ENCODE measurements around the gene THRAP3.
A peak's percentile ranks its signal among the peaks of the same experiment; 100 is the strongest.
"Not testable (repeated sequence)": the region's sequence is repeated elsewhere in the genome, so short reads cannot be mapped to it uniquely, and the experiment has no call there.

The THRAP3 gene

DNA sequence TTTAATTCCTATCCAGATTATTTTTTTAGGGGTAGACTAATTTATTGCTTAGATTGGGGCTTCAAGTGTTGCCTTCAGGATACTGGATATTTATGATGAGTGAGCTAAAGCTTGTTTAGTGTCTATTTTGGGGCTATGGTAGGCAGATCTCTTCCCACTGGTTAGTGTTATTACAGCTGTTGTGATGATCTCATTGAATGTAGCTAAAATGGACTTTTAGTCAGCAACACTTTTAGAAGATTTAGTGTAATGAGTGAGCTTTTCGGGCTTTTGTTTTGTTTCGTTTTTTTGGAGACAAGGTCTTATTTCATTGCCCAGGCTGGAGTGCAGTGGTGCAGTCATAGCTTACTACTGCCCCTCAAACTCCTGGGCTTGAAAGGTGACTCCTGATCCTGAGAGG, 14.2 kb downstream of the THRAP3 start:
- no peak overlapping the region for H3K4me3 ChIP-seq (ENCODE audit: low read depth, low read length)
- TF ChIP-seq, protein P1, sequence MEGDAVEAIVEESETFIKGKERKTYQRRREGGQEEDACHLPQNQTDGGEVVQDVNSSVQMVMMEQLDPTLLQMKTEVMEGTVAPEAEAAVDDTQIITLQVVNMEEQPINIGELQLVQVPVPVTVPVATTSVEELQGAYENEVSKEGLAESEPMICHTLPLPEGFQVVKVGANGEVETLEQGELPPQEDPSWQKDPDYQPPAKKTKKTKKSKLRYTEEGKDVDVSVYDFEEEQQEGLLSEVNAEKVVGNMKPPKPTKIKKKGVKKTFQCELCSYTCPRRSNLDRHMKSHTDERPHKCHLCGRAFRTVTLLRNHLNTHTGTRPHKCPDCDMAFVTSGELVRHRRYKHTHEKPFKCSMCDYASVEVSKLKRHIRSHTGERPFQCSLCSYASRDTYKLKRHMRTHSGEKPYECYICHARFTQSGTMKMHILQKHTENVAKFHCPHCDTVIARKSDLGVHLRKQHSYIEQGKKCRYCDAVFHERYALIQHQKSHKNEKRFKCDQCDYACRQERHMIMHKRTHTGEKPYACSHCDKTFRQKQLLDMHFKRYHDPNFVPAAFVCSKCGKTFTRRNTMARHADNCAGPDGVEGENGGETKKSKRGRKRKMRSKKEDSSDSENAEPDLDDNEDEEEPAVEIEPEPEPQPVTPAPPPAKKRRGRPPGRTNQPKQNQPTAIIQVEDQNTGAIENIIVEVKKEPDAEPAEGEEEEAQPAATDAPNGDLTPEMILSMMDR (IDR thresholded peaks at IDR 0.05; ENCODE audit: control insufficient read depth, extremely low read depth, insufficient read depth), result no peak
- DNase-seq (ENCODE audit: low read depth), result no peak

DNA sequence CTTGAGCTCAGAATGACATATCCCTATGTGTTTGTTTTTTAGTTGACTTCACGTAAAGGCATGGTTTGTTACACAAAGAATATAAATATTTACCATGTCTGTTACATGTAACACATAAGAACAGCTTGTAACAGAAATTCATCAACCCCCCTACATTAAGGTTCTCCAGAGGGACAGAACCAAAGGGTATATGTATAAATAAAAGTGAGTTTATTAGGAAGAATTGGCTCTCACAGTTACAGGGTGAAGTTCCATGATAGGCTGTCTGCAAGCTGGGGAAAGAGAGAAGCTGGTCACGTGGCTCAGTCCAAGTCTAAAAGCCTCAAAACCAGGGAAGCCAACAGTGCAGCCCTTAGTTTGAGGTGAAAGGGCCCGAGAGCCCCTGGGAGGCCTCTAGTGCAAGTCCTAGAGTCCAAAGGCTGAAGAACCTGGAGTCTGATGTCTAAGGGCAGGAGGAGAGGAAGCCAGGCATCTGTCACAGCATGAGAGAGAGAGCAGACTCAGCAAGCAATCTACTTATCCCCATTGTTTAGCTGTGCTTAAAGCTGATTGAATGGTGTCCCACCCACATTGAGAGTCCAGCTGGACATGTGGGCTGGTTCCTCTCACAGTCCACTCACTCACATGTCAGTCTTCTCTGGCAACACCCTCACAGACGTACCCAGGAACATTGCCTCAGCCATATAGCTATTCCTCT, 15.8 kb downstream of the THRAP3 start:
- DNase-seq (ENCODE audit: low read depth), result peak; percentile 98
- peak overlapping the region; percentile 21; the same call in 1 of the 2 replicates for H3K4me3 ChIP-seq (ENCODE audit: low read depth, low read length)
- TF ChIP-seq, protein P1 (IDR thresholded peaks at IDR 0.05; ENCODE audit: control insufficient read depth, extremely low read depth, insufficient read depth), result no peak

DNA sequence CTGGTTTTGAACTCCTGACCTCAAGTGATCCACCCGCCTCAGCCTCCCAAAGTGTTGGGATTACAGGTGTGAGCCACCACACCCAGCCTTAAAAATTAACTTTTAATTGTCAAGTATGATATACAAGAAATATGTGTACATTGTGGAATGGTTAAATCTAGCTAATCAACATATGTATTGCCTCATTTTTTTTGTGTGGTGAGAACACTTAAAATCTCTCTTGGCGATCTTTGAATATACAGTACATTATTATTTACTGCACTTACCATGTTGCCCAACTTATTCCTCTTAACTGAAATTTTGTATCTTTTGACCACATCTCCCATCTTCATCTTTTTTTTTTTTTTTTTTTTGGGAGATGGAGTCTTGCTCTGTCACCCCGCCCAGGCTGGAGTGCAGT, 23.3 kb downstream of the THRAP3 start:
- TF ChIP-seq, protein P1 (IDR thresholded peaks at IDR 0.05; ENCODE audit: control insufficient read depth, extremely low read depth, insufficient read depth), result no peak
- DNase-seq (ENCODE audit: low read depth), result no peak
- no peak overlapping the region for H3K4me3 ChIP-seq (ENCODE audit: low read depth, low read length)

DNA sequence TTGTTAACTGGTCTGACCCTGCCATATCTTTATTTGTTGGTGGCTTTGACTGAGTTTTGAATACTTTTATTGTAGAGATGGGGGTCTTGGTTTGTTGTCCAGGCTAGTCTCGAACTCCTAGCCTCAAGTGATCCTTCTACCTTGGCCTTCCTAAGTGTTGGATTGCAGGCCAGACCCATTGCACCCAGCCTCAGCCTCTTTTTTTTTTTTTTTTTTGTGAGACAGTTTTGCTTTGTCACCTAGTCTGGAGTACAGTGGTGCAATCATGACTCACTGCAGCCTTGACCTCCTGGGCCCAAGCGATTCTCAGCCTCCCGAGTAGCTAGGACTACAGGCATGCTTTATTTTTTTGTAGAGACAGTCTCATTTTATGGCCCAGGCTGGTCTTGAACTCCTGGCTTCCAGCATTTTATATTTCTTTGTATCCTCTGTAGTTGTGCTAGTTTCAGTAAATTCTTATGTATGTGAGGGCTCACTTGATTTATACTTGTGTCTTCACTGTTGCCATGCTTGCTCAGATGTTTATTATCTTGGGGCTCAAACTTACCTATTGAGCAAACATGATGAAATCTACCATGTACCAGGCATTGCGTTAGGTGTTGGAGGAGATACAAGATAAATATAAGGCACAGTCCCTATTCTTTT, 24.1 kb downstream of the THRAP3 start:
- peak; percentile 88 for DNase-seq (ENCODE audit: low read depth)
- TF ChIP-seq, protein P1 (IDR thresholded peaks at IDR 0.05; ENCODE audit: control insufficient read depth, extremely low read depth, insufficient read depth), result no peak
- H3K4me3 ChIP-seq (ENCODE audit: low read depth, low read length), result no peak overlapping the region

DNA sequence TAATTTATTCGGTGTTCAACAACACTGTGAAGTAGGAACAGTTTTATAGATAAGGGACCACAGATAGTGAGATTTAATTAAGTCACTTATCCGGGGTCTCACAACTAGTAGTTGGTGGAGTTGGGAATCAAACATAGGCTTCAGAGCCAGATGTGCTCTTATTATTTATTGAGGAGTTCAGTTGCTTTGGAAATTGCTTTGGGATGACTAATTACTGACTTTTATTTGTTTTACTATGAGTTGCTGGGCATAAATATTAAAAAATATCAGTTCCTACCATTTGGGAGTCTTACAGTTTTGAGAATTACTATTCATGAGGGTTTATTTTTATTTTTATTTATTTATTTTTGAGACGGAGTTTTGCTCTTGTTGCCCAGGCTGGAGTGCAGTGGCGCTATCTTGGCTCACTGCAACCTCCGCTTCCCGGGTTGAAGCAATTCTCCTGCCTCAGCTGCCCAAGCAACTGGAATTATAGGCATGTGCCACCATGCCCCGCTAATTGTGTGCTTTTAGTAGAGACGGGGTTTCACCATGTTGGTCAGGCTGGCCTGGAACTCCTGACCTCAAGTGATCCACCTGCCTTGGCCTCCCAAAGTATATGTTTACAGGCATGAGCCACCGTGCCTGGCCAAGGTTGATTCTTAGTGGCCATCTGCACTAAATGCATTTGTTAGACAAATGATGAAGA, 27.7 kb downstream of the THRAP3 start:
- TF ChIP-seq, protein P1 (IDR thresholded peaks at IDR 0.05; ENCODE audit: control insufficient read depth, extremely low read depth, insufficient read depth), result no peak
- DNase-seq (ENCODE audit: low read depth), result no peak
- no peak overlapping the region for H3K4me3 ChIP-seq (ENCODE audit: low read depth, low read length)

DNA sequence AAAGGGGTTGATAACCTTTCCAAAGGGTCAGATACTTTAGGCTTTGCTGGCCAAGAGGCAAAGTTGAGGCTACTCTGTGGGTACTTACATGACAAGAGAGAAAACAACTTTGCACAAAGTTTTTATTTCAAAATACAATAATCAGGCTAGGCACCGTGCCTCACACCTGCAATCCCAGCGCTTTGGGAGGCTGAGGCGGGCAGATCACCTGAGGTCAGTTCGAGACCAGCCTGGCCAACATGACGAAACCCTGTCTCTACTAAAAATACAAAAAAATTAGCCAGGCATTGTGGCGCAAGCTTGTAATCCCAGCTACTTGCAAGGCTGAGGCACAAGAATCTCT, 28.2 kb downstream of the THRAP3 start:
- DNase-seq (ENCODE audit: low read depth); H3K4me3 ChIP-seq (ENCODE audit: low read depth, low read length): not testable (repeated sequence)

DNA sequence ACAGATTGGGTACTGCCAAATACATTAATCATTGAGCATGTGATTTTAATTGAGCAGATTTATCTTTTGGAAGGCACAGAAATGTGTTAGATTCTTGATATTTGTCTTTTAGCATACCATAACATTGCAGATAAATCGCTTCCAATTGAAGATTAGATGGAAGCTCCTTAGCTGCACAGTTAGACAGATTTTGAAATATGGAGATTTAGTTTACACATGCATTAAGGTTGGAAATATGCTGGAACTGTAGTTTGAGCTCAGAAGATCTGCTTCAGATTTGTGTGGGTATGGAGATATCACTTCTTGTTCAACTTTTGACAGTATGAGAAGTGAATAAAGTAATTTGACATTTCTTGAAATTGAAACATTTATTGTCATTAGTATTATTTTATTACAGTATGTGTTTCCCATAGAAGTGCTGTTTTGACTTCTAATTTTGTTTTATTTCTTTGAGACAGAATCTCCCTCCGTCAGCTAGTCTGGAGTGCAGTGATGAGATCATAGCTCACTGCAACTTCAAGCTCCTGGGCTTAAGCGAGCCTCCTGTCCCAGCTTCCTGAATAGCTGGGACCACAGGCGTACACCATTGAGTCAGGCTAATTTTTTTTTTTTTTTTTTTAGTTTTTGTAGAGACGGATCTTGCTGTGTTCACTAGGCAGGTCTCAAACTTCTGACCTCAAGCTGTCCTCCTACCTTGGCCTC, 29.1 kb downstream of the THRAP3 start:
- no peak for DNase-seq (ENCODE audit: low read depth)
- no peak overlapping the region for H3K4me3 ChIP-seq (ENCODE audit: low read depth, low read length)
- TF ChIP-seq, protein P1 (IDR thresholded peaks at IDR 0.05; ENCODE audit: control insufficient read depth, extremely low read depth, insufficient read depth), result no peak

Data from LNCaP clone FGC (cell line).